GM19324 (cell line): Measurements from ENCODE around the gene TMED1.

Experiments
- ATAC-seq: cut with Tn5 transposase; IDR thresholded peaks from one replicate; pipeline ENCODE4 v1.9.1; 2021; ENCODE audit warnings: mild to moderate bottlenecking, moderate library complexity; ENCODE audit not compliant: unreplicated experiment, low FRiP score

The TMED1 gene

GRCh38 chr19:10812902-10813404 is 23.1 kb downstream of the TMED1 start:
- no peak for ATAC-seq

- ATAC-seq, result no peak
Measured at GRCh38 chr19:10812196-10812595, 23.8 kb downstream of the TMED1 start.

- ATAC-seq, result no peak
Measured at GRCh38 chr19:10811391-10812111, 24.5 kb downstream of the TMED1 start.

- ATAC-seq, result no peak
Measured at GRCh38 chr19:10809651-10810285, 26.2 kb downstream of the TMED1 start.

GRCh38 chr19:10808937-10809649 is 26.9 kb downstream of the TMED1 start:
- no peak for ATAC-seq

- no peak for ATAC-seq
Measured at GRCh38 chr19:10805758-10806247, 30.2 kb downstream of the TMED1 start.

- ATAC-seq, result no peak
Measured at GRCh38 chr19:10805065-10805757, 30.8 kb downstream of the TMED1 start.

- no peak for ATAC-seq
Measured at GRCh38 chr19:10803252-10803651, 32.8 kb downstream of the TMED1 start.

GRCh38 chr19:10802479-10802878 is 33.5 kb downstream of the TMED1 start:
- no peak for ATAC-seq

- ATAC-seq, result no peak
Measured at GRCh38 chr19:10800488-10800887, 35.5 kb downstream of the TMED1 start.

GRCh38 chr19:10797541-10798256 is 38.3 kb downstream of the TMED1 start:
- ATAC-seq, result no peak

- no peak for ATAC-seq
Measured at GRCh38 chr19:10797078-10797477, 38.9 kb downstream of the TMED1 start.

- ATAC-seq, result no peak
Measured at GRCh38 chr19:10796653-10797052, 39.4 kb downstream of the TMED1 start.

- ATAC-seq, result no peak
Measured at GRCh38 chr19:10789866-10790265, 46.1 kb downstream of the TMED1 start.

GRCh38 chr19:10788146-10788545 is 47.9 kb downstream of the TMED1 start:
- no peak for ATAC-seq

GRCh38 chr19:10784257-10784656 is 51.8 kb downstream of the TMED1 start:
- ATAC-seq, result no peak

- no peak for ATAC-seq
Measured at GRCh38 chr19:10782795-10783194, 53.2 kb downstream of the TMED1 start.
